GM23338 (cell line): ENCODE measurements around the gene IPCEF1. TPM values are rescaled to one million over a fixed set of nuclear protein-coding genes. Genes with fewer than 3 reads are reported as not detected.

ENCODE experiments used
- CREB1 ChIP-seq: fragments of 250-450 bp; sonication (Bioruptor Pico); IDR thresholded peaks from 2 replicates; pipeline ENCODE4 v1.5.0; 2020; ENCODE audit warnings: low read depth, mild to moderate bottlenecking, moderate library complexity
- EZH2 ChIP-seq: fragments of 200-600 bp; sonication (generic); IDR thresholded peaks from one replicate; pipeline ENCODE4 v1.8.0; 2017; ENCODE audit warnings: antibody characterized with exemption, mild to moderate bottlenecking, low read depth; ENCODE audit not compliant: unreplicated experiment
- JUNB ChIP-seq: IDR thresholded peaks from one replicate; pipeline ENCODE4 v1.6.1; 2016; ENCODE audit warnings: antibody characterized with exemption; ENCODE audit not compliant: unreplicated experiment
- NANOG ChIP-seq: IDR thresholded peaks from 2 replicates; pipeline ENCODE4 v1.6.1; 2016; ENCODE audit warnings: antibody characterized with exemption, borderline replicate concordance
- STAT1 ChIP-seq: IDR thresholded peaks from one replicate; pipeline ENCODE4 v1.6.1; 2016; ENCODE audit warnings: antibody characterized with exemption; ENCODE audit not compliant: unreplicated experiment
- polyA plus RNA-seq: library from polyadenylated mRNA; unstranded; fragments of >200 nt; fragmentation: Nextera tagmentation; extraction: Ambion mirVana; gene quantifications from 2 replicates; pipeline ENCODE4 v1.2.1, GENCODE V29; 2016
- total RNA-seq: library from RNA; depleted of rRNA; stranded (reverse); fragments of >200 nt; shearing (Covaris generic); gene quantifications from 2 replicates; pipeline ENCODE4 v1.2.3, GENCODE V29; 2014
- TF ChIP-seq, protein P1 (sequence below): fragments of 250-450 bp; sonication (Bioruptor Pico); IDR thresholded peaks from 2 replicates; pipeline ENCODE4 v1.5.0; 2020; ENCODE audit warnings: mild to moderate bottlenecking, moderate library complexity
- TF ChIP-seq, protein P2 (sequence below): IDR thresholded peaks from one replicate; pipeline ENCODE4 v1.6.1; 2018; ENCODE audit warnings: antibody characterized with exemption; ENCODE audit not compliant: unreplicated experiment

The IPCEF1 gene
- total and polyA plus RNA-seq, 2 experiments from 2014 or later = 0.15 to 1.8 TPM

DNA sequence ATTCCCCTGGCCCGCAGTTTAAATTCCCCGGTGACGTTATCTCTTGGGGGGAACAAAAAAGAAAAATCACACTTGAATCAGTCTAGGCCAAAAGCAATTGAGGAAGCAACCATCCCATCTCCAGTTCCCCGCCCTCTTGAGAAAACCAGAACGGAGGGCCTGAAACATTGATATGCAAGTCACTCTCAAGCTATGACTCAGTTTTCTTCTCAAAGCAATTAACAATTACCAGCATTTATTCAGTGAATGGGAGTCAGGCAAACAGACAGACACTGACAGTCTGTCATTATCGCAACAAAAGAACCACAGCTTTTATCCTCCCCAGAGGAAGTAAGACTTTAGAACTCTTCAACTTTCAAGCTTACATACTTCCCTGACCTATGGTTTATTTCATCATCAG is 216.7 kb downstream of the IPCEF1 start (continued):
- TF ChIP-seq, protein P1, sequence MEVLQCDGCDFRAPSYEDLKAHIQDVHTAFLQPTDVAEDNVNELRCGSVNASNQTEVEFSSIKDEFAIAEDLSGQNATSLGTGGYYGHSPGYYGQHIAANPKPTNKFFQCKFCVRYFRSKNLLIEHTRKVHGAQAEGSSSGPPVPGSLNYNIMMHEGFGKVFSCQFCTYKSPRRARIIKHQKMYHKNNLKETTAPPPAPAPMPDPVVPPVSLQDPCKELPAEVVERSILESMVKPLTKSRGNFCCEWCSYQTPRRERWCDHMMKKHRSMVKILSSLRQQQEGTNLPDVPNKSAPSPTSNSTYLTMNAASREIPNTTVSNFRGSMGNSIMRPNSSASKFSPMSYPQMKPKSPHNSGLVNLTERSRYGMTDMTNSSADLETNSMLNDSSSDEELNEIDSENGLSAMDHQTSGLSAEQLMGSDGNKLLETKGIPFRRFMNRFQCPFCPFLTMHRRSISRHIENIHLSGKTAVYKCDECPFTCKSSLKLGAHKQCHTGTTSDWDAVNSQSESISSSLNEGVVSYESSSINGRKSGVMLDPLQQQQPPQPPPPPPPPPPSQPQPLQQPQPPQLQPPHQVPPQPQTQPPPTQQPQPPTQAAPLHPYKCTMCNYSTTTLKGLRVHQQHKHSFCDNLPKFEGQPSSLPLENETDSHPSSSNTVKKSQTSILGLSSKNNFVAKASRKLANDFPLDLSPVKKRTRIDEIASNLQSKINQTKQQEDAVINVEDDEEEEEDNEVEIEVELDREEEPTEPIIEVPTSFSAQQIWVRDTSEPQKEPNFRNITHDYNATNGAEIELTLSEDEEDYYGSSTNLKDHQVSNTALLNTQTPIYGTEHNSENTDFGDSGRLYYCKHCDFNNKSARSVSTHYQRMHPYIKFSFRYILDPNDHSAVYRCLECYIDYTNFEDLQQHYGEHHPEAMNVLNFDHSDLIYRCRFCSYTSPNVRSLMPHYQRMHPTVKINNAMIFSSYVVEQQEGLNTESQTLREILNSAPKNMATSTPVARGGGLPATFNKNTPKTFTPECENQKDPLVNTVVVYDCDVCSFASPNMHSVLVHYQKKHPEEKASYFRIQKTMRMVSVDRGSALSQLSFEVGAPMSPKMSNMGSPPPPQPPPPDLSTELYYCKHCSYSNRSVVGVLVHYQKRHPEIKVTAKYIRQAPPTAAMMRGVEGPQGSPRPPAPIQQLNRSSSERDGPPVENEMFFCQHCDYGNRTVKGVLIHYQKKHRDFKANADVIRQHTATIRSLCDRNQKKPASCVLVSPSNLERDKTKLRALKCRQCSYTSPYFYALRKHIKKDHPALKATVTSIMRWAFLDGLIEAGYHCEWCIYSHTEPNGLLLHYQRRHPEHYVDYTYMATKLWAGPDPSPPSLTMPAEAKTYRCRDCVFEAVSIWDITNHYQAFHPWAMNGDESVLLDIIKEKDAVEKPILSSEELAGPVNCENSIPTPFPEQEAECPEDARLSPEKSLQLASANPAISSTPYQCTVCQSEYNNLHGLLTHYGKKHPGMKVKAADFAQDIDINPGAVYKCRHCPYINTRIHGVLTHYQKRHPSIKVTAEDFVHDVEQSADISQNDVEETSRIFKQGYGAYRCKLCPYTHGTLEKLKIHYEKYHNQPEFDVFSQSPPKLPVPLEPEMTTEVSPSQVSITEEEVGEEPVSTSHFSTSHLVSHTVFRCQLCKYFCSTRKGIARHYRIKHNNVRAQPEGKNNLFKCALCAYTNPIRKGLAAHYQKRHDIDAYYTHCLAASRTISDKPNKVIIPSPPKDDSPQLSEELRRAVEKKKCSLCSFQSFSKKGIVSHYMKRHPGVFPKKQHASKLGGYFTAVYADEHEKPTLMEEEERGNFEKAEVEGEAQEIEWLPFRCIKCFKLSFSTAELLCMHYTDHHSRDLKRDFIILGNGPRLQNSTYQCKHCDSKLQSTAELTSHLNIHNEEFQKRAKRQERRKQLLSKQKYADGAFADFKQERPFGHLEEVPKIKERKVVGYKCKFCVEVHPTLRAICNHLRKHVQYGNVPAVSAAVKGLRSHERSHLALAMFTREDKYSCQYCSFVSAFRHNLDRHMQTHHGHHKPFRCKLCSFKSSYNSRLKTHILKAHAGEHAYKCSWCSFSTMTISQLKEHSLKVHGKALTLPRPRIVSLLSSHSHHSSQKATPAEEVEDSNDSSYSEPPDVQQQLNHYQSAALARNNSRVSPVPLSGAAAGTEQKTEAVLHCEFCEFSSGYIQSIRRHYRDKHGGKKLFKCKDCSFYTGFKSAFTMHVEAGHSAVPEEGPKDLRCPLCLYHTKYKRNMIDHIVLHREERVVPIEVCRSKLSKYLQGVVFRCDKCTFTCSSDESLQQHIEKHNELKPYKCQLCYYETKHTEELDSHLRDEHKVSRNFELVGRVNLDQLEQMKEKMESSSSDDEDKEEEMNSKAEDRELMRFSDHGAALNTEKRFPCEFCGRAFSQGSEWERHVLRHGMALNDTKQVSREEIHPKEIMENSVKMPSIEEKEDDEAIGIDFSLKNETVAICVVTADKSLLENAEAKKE (CRISPR knock-in tag) = no peak
- TF ChIP-seq, protein P2, sequence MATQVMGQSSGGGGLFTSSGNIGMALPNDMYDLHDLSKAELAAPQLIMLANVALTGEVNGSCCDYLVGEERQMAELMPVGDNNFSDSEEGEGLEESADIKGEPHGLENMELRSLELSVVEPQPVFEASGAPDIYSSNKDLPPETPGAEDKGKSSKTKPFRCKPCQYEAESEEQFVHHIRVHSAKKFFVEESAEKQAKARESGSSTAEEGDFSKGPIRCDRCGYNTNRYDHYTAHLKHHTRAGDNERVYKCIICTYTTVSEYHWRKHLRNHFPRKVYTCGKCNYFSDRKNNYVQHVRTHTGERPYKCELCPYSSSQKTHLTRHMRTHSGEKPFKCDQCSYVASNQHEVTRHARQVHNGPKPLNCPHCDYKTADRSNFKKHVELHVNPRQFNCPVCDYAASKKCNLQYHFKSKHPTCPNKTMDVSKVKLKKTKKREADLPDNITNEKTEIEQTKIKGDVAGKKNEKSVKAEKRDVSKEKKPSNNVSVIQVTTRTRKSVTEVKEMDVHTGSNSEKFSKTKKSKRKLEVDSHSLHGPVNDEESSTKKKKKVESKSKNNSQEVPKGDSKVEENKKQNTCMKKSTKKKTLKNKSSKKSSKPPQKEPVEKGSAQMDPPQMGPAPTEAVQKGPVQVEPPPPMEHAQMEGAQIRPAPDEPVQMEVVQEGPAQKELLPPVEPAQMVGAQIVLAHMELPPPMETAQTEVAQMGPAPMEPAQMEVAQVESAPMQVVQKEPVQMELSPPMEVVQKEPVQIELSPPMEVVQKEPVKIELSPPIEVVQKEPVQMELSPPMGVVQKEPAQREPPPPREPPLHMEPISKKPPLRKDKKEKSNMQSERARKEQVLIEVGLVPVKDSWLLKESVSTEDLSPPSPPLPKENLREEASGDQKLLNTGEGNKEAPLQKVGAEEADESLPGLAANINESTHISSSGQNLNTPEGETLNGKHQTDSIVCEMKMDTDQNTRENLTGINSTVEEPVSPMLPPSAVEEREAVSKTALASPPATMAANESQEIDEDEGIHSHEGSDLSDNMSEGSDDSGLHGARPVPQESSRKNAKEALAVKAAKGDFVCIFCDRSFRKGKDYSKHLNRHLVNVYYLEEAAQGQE = no peak
- TF ChIP-seq CREB1 (CRISPR knock-in tag) (no peak), EZH2 (no peak), NANOG (no peak), JUNB (no peak), STAT1 (no peak)
